A549 (cell line): ENCODE measurements around the gene STIM1. TPM values are rescaled to one million over a fixed set of nuclear protein-coding genes. Genes with fewer than 3 reads are reported as not detected.

Source experiments
- ATAC-seq, 2 experiments: fragments of 200-7000 bp in 1 of 2; fragments of >200 bp in 1 of 2; cut with Nextera tagmentation in 1 of 2; cut with Tn5 transposase in 1 of 2; 3 replicates each; pipeline versions ENCODE4 v1.8.0 to v1.9.1; 2018 to 2020; ENCODE audit warnings: mild to moderate bottlenecking in 1 of 2, moderate library complexity in 1 of 2
- CTCF ChIA-PET: fragments of 300-600 bp; sonication (Branson Sonifier 250); formaldehyde crosslinking; extraction: SDS; loops from one replicate; lab custom pipeline; 2021; ENCODE audit warnings: antibody characterized with exemption, inconsistent platforms; lab: Yijun Ruan, JAX
- POLR2A ChIA-PET: fragments of 350-600 bp; formaldehyde crosslinking; extraction: SDS; loops from one replicate; lab custom pipeline; 2021; ENCODE audit warnings: antibody characterized with exemption, inconsistent platforms; lab: Yijun Ruan, JAX
- DNase-seq, 2 experiments: peaks; one replicate each; pipeline versions ENCODE4 v3.0.0 to v3.0.0-alpha.2; 2011 to 2016; ENCODE audit warnings: low read depth in 1 of 2, low spot score in 1 of 2
- FAIRE-seq: peaks from 2 replicates; lab custom pipeline; 2011; peaks lifted over from hg19 to GRCh38; lab: Jason Lieb, UNC
- H3K27ac ChIP-seq, 2 experiments: fragments of >200 bp; sonication (Bioruptor Twin); formaldehyde crosslinking; 3 replicates each; pipeline ENCODE4 v1.5.1; 2016 to 2017
- H3K4me1 ChIP-seq: fragments of >200 bp; sonication (Bioruptor Twin); formaldehyde crosslinking; 3 replicates; pipeline ENCODE4 v1.6.1; 2016
- H3K4me2 ChIP-seq: fragments of >200 bp; sonication (Bioruptor Twin); formaldehyde crosslinking; 3 replicates; pipeline ENCODE4 v1.6.1; 2016
- H3K4me3 ChIP-seq: fragments of >200 bp; sonication (Bioruptor Twin); formaldehyde crosslinking; 3 replicates; pipeline ENCODE4 v1.5.1; 2016
- H3K9me3 ChIP-seq: fragments of >200 bp; sonication (Bioruptor Twin); formaldehyde crosslinking; 3 replicates; pipeline ENCODE4 v1.6.1; 2016
- ATOH8 ChIP-seq: fragments of 250-450 bp; sonication (Bioruptor Pico); IDR thresholded peaks from 2 replicates; pipeline ENCODE4 v1.5.0; 2020; ENCODE audit warnings: low read depth, mild to moderate bottlenecking, moderate library complexity
- CBX2 ChIP-seq: fragments of 200-600 bp; sonication (generic); IDR thresholded peaks from 2 replicates; pipeline ENCODE4 v1.6.1; 2016; ENCODE audit warnings: low read depth, mild to moderate bottlenecking, borderline replicate concordance
- CEBPB ChIP-seq, 2 experiments: fragments of >200 bp in 1 of 2; sonication (Bioruptor Twin) in 1 of 2; formaldehyde crosslinking in 1 of 2; IDR thresholded peaks; 2 replicates each; pipeline ENCODE4 v1.6.1; 2012 to 2016
- CHD4 ChIP-seq: fragments of 200-600 bp; sonication (generic); IDR thresholded peaks from 2 replicates; pipeline ENCODE4 v1.6.1; 2016; ENCODE audit warnings: antibody characterized with exemption, mild to moderate bottlenecking, borderline replicate concordance
- EHF ChIP-seq: fragments of 250-450 bp; sonication (Bioruptor Pico); IDR thresholded peaks from 2 replicates; pipeline ENCODE4 v1.5.0; 2020; ENCODE audit warnings: mild to moderate bottlenecking
- EP300 ChIP-seq, 2 experiments: fragments of >200 bp; sonication (Bioruptor Twin); formaldehyde crosslinking; IDR thresholded peaks; 2 replicates in 1 of 2; 3 replicates in 1 of 2; pipeline ENCODE4 v1.6.1; 2016 to 2017
- FOSL2 ChIP-seq, 2 experiments: fragments of 450-650 bp in 1 of 2; fragments of >200 bp in 1 of 2; sonication (Bioruptor Twin) in 1 of 2; formaldehyde crosslinking; IDR thresholded peaks; 2 replicates each; pipeline versions ENCODE4 v1.5.0 to v1.6.1; 2016 to 2020; ENCODE audit warnings: mild to moderate bottlenecking in 1 of 2, moderate library complexity in 1 of 2
- FOXS1 ChIP-seq: fragments of 250-450 bp; sonication (Bioruptor Pico); IDR thresholded peaks from 2 replicates; pipeline ENCODE4 v1.5.0; 2020; ENCODE audit warnings: mild to moderate bottlenecking, moderate library complexity
- GATA3 ChIP-seq: IDR thresholded peaks from 2 replicates; pipeline ENCODE4 v1.6.1; 2012; ENCODE audit warnings: borderline replicate concordance
- HEYL ChIP-seq: fragments of 250-450 bp; sonication (Bioruptor Pico); IDR thresholded peaks from 2 replicates; pipeline ENCODE4 v1.8.0; 2021; ENCODE audit warnings: mild to moderate bottlenecking, moderate library complexity
- HOXB5 ChIP-seq: fragments of 250-450 bp; sonication (Bioruptor Pico); IDR thresholded peaks from 2 replicates; pipeline ENCODE4 v1.5.0; 2020; ENCODE audit warnings: mild to moderate bottlenecking, moderate library complexity
- KDM5A ChIP-seq: fragments of 200-600 bp; sonication (generic); IDR thresholded peaks from 2 replicates; pipeline ENCODE4 v1.6.1; 2016; ENCODE audit warnings: antibody characterized with exemption, mild to moderate bottlenecking
- MAX ChIP-seq: IDR thresholded peaks from 2 replicates; pipeline ENCODE4 v1.6.1; 2012
- MAZ ChIP-seq: fragments of 150-350 bp; IDR thresholded peaks from 2 replicates; pipeline ENCODE4 v1.6.1; 2014; ENCODE audit warnings: antibody characterized with exemption, low read depth, low read length, borderline replicate concordance
- MYC ChIP-seq: IDR thresholded peaks from 2 replicates; pipeline ENCODE4 v1.6.1; 2012; ENCODE audit warnings: mild to moderate bottlenecking, inconsistent platforms, low read length, improper control_type of control experiment, borderline replicate concordance
- PHF8 ChIP-seq: fragments of 200-600 bp; sonication (generic); IDR thresholded peaks from 2 replicates; pipeline ENCODE4 v1.6.1; 2016; ENCODE audit warnings: low read depth, mild to moderate bottlenecking, antibody characterized with exemption, moderate library complexity, borderline replicate concordance
- POLR2A ChIP-seq: IDR thresholded peaks from 2 replicates; pipeline ENCODE4 v1.6.1; 2012; ENCODE audit warnings: mild to moderate bottlenecking, low read length
- POLR2AphosphoS2 ChIP-seq: conservative IDR thresholded peaks from 2 replicates; pipeline ENCODE4 v1.6.1; 2012; ENCODE audit warnings: low read length, improper control_type of control experiment, inconsistent platforms
- RCOR1 ChIP-seq: fragments of 150-350 bp; IDR thresholded peaks from 2 replicates; pipeline ENCODE4 v1.6.1; 2014; ENCODE audit warnings: antibody characterized with exemption, low read length, low read depth
- RNF2 ChIP-seq: fragments of 200-600 bp; sonication (generic); IDR thresholded peaks from 2 replicates; pipeline ENCODE4 v1.6.1; 2016; ENCODE audit warnings: low read depth, mild to moderate bottlenecking, antibody characterized with exemption, moderate library complexity, borderline replicate concordance
- ZC3H11A ChIP-seq: fragments of 450-650 bp; IDR thresholded peaks from 2 replicates; pipeline ENCODE4 v1.6.1; 2014; ENCODE audit warnings: antibody characterized with exemption, mild to moderate bottlenecking
- ZSCAN20 ChIP-seq: fragments of 250-450 bp; sonication (Bioruptor Pico); IDR thresholded peaks from 2 replicates; pipeline ENCODE4 v1.8.0; 2022; ENCODE audit warnings: mild to moderate bottlenecking, moderate library complexity
- WGBS: methylation state at CpG from one replicate; pipeline ENCODE4 v1.1.6; 2017; ENCODE audit errors: missing lambda C conversion rate; 5-methylcytosine and 5-hydroxymethylcytosine counted together
- polyA plus RNA-seq, 4 experiments: library from polyadenylated mRNA; depleted of rRNA in 3 of 4; stranded (reverse); fragments of >200 nt; fragmentation: RNase III in 1 of 4; extraction: RNeasy Plus Mini Kit Qiagen cat#74134 plus additional on column Dnase treatment in 1 of 4; gene quantifications; 2 replicates in 3 of 4; 3 replicates in 1 of 4; pipeline ENCODE4 v1.2.3, GENCODE V29; 2011 to 2017
- TF ChIP-seq, protein P1 (sequence below): fragments of 450-650 bp; IDR thresholded peaks from 2 replicates; pipeline ENCODE4 v1.6.1; 2014; ENCODE audit warnings: antibody characterized with exemption
- TF ChIP-seq, protein P2 (sequence below): fragments of 200-600 bp; sonication (generic); IDR thresholded peaks from 2 replicates; pipeline ENCODE4 v1.6.1; 2016; ENCODE audit warnings: antibody characterized with exemption, mild to moderate bottlenecking, moderate library complexity

The STIM1 gene
- polyA plus RNA-seq, 2 of the 4 experiments (the other 2 are of a cell fraction), result 35.2 to 38.7 TPM

- no peak for TF ChIP-seq EHF (CRISPR knock-in tag)
- peak; percentile 66 for TF ChIP-seq HOXB5 (CRISPR knock-in tag)
- TF ChIP-seq EP300 (IDR thresholded peaks at IDR 0.05), result peak in 1 of 2 experiments; percentile 18; a peak in 1 of 5 replicates
- TF ChIP-seq FOSL2 (IDR thresholded peaks at IDR 0.05), result 0 out of 2 replicates have a peak, but pooled peaks have one; percentile 10
- TF ChIP-seq FOSL2 (CRISPR knock-in tag; IDR thresholded peaks at IDR 0.05), result peak; percentile 46
- peak; percentile 29; the same call in 1 of the 2 replicates for TF ChIP-seq ZSCAN20
These were observed 279.3 kb downstream of the STIM1 start (continued) for GRCh38 chr11:4134806-4135205.

- WGBS, result 93% methylated on average over 1 of the region's 1 CpG
- DNase-seq (no peak), FAIRE-seq (no peak)
- Histone ChIP-seq H3K9me3 (peaks cover 17% of the 10 kb centered on the region), H3K27ac (no peak overlapping the region)
- CTCF ChIA-PET, result no interaction called here
- no peak for TF ChIP-seq POLR2AphosphoS2
- TF ChIP-seq CHD4, result no peak
- TF ChIP-seq, protein P1, sequence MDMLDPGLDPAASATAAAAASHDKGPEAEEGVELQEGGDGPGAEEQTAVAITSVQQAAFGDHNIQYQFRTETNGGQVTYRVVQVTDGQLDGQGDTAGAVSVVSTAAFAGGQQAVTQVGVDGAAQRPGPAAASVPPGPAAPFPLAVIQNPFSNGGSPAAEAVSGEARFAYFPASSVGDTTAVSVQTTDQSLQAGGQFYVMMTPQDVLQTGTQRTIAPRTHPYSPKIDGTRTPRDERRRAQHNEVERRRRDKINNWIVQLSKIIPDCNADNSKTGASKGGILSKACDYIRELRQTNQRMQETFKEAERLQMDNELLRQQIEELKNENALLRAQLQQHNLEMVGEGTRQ, result no peak
- no peak for TF ChIP-seq PHF8
- TF ChIP-seq RCOR1, result no peak
- TF ChIP-seq MYC, result no peak
- no peak for TF ChIP-seq CBX2
- TF ChIP-seq FOXS1 (CRISPR knock-in tag), result no peak
- TF ChIP-seq MAX, result no peak
- TF ChIP-seq POLR2A, result no peak
- TF ChIP-seq, protein P2, sequence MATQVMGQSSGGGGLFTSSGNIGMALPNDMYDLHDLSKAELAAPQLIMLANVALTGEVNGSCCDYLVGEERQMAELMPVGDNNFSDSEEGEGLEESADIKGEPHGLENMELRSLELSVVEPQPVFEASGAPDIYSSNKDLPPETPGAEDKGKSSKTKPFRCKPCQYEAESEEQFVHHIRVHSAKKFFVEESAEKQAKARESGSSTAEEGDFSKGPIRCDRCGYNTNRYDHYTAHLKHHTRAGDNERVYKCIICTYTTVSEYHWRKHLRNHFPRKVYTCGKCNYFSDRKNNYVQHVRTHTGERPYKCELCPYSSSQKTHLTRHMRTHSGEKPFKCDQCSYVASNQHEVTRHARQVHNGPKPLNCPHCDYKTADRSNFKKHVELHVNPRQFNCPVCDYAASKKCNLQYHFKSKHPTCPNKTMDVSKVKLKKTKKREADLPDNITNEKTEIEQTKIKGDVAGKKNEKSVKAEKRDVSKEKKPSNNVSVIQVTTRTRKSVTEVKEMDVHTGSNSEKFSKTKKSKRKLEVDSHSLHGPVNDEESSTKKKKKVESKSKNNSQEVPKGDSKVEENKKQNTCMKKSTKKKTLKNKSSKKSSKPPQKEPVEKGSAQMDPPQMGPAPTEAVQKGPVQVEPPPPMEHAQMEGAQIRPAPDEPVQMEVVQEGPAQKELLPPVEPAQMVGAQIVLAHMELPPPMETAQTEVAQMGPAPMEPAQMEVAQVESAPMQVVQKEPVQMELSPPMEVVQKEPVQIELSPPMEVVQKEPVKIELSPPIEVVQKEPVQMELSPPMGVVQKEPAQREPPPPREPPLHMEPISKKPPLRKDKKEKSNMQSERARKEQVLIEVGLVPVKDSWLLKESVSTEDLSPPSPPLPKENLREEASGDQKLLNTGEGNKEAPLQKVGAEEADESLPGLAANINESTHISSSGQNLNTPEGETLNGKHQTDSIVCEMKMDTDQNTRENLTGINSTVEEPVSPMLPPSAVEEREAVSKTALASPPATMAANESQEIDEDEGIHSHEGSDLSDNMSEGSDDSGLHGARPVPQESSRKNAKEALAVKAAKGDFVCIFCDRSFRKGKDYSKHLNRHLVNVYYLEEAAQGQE, result no peak
- TF ChIP-seq GATA3, result no peak
- TF ChIP-seq, all 56 proteins: peak for 0
- Histone ChIP-seq H3K4me3 (no peak overlapping the region), H3K4me2 (no peak overlapping the region), H3K4me1 (peaks cover 27% of the 10 kb centered on the region)
- POLR2A ChIA-PET, result no interaction called here
- ATAC-seq, result no peak
These were observed 283.0 kb downstream of the STIM1 start for GRCh38 chr11:4138497-4138896.

GRCh38 chr11:4140067-4140636, 284.7 kb downstream of the STIM1 start:
- no peak for ATAC-seq
- CTCF ChIA-PET, result no interaction called here
- no peak for TF ChIP-seq CEBPB (IDR thresholded peaks at IDR 0.05)
- no peak for TF ChIP-seq RNF2
- TF ChIP-seq, protein P2, result no peak
- no peak for TF ChIP-seq KDM5A
- TF ChIP-seq PHF8, result no peak
- TF ChIP-seq, protein P1, result no peak
- TF ChIP-seq MAZ, result no peak
- TF ChIP-seq RCOR1, result no peak
- no peak for TF ChIP-seq HEYL (CRISPR knock-in tag)
- no peak for TF ChIP-seq POLR2A
- no peak for TF ChIP-seq ATOH8 (CRISPR knock-in tag)
- TF ChIP-seq ZSCAN20, result no peak
- no peak for TF ChIP-seq ZC3H11A

More at GRCh38 chr11:4140067-4140636, 284.7 kb downstream of the STIM1 start:
- Histone ChIP-seq H3K4me1 (peaks cover 13% of the 10 kb centered on the region), H3K27ac (no peak overlapping the region), H3K4me3 (no peak overlapping the region), H3K9me3 (peaks cover 17% of the 10 kb centered on the region), H3K4me2 (no peak overlapping the region)
- peak in 1 of 2 experiments; percentile 14 for DNase-seq
- POLR2A ChIA-PET, result no interaction called here
- FAIRE-seq, result no peak
- 92% methylated on average over 2 of the region's 2 CpGs for WGBS
